ENCODE results near the gene CREBRF.
A peak's percentile ranks its signal among the peaks of the same experiment; 100 is the strongest.
"Not testable (repeated sequence)": the region's sequence is repeated elsewhere in the genome, so short reads cannot be mapped to it uniquely, and the experiment has no call there.

Gene CREBRF

GRCh38 chr5:173053041-173053440 lies 3.1 kb upstream of the CREBRF start:
- H3K27ac ChIP-seq (ENCODE audit: low read length) = no peak overlapping the region
- H3K27me3 ChIP-seq (ENCODE audit: control insufficient read depth in 1 of 2, insufficient read depth in 2 of 2, low read length in 2 of 2) = peaks cover 3 to 5% of the 10 kb centered on the region in 2 donors
- H3K9me3 ChIP-seq (ENCODE audit: control insufficient read depth in 2 of 2, low read length in 2 of 2) = no peaks in the 10 kb centered on the region
- no peak overlapping the region for H3K9ac ChIP-seq (ENCODE audit: low read length in 2 of 2)
- no peak overlapping the region for H3K4me3 ChIP-seq (ENCODE audit: low read length in 2 of 2)
- H3K36me3 ChIP-seq (ENCODE audit: control insufficient read depth in 2 of 2, insufficient read depth in 2 of 2, low read length in 2 of 2) = no peaks in the 10 kb centered on the region
- H3K4me1 ChIP-seq (ENCODE audit: control insufficient read depth, insufficient read depth, low read length) = peaks cover 6% of the 10 kb centered on the region

DNA sequence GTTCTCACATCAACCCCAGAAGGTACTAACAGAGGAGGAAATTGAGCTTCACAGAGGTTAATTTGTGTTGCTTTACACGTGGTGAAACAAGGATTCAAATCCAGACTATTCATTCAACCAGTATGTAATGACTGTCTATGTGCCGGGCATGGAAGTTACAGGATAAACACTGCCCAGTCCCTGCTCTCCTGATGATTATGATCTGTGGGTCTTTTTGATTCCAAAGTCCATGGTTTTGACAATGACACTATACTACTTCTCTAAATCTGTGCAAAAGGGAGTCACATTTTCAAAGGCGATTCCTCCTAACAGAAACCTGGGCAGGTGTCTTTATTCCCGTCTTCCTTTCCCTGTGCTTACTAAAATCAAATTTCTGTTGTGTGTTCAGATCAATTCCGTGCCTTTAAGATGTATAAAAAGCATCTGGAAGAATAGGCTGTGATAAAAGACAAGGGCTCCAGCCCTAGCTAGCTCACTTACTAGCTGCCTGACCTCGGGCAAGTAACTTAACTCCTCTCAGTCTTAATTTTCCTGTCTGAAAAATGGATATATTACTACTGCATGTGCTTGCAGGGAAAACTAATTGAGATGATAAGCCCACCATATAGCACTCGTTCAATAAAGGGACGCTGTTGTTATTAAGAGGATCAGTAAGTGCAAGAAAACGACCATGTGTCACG lies 970 bp upstream of the CREBRF start:
- no peak overlapping the region for H3K27ac ChIP-seq (ENCODE audit: low read length)
- peak overlapping the region; percentile 95 to 98 for H3K4me3 ChIP-seq (ENCODE audit: low read length in 2 of 2)
- peaks cover 9% of the 10 kb centered on the region for H3K4me1 ChIP-seq (ENCODE audit: control insufficient read depth, insufficient read depth, low read length)
- H3K9ac ChIP-seq (ENCODE audit: low read length in 2 of 2) = peak overlapping the region; percentile 73 to 80
- H3K27me3 ChIP-seq (ENCODE audit: control insufficient read depth in 1 of 2, insufficient read depth in 2 of 2, low read length in 2 of 2) = peaks cover 3 to 5% of the 10 kb centered on the region in 2 donors
- no peaks in the 10 kb centered on the region for H3K36me3 ChIP-seq (ENCODE audit: control insufficient read depth in 2 of 2, insufficient read depth in 2 of 2, low read length in 2 of 2)
- no peaks in the 10 kb centered on the region for H3K9me3 ChIP-seq (ENCODE audit: control insufficient read depth in 2 of 2, low read length in 2 of 2)

- Histone ChIP-seq H3K4me1 (ENCODE audit: control insufficient read depth, insufficient read depth, low read length) (peaks cover 9% of the 10 kb centered on the region), H3K9ac (ENCODE audit: low read length in 2 of 2) (peak overlapping the region; percentile 73 to 80), H3K9me3 (ENCODE audit: control insufficient read depth in 2 of 2, low read length in 2 of 2) (no peaks in the 10 kb centered on the region), H3K4me3 (ENCODE audit: low read length in 2 of 2) (peak overlapping the region; percentile 95 to 98), H3K27ac (ENCODE audit: low read length) (no peak overlapping the region), H3K27me3 (ENCODE audit: control insufficient read depth in 1 of 2, insufficient read depth in 2 of 2, low read length in 2 of 2) (peaks cover 3 to 5% of the 10 kb centered on the region in 2 donors), H3K36me3 (ENCODE audit: control insufficient read depth in 2 of 2, insufficient read depth in 2 of 2, low read length in 2 of 2) (no peaks in the 10 kb centered on the region)
Observed at GRCh38 chr5:173055722-173055982, 500 bp upstream of the CREBRF start.

DNA sequence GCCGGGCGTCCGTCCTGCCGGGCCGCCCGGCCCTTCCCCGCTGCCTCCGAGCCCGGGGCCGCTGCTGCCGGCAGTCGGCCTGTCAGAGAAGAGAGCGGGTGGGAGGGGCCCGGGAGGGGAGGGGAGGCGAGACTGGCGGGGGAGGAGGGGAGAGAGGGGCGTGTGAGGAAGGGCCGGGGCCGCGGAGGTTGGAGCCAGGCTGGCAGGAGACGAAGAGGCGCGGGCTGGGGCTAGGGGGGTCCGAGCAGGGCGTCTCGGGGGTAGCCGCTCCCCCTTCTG lies 570 bp downstream of the CREBRF start:
- peaks cover 3 to 5% of the 10 kb centered on the region in 2 donors for H3K27me3 ChIP-seq (ENCODE audit: control insufficient read depth in 1 of 2, insufficient read depth in 2 of 2, low read length in 2 of 2)
- H3K4me1 ChIP-seq (ENCODE audit: control insufficient read depth, insufficient read depth, low read length) = peaks cover 9% of the 10 kb centered on the region
- H3K9ac ChIP-seq (ENCODE audit: low read length in 2 of 2) = peak overlapping the region; percentile 62 to 83
- H3K9me3 ChIP-seq (ENCODE audit: control insufficient read depth in 2 of 2, low read length in 2 of 2) = no peaks in the 10 kb centered on the region
- peak overlapping the region; percentile 91 for H3K27ac ChIP-seq (ENCODE audit: low read length)
- H3K4me3 ChIP-seq (ENCODE audit: low read length in 2 of 2) = peak overlapping the region; percentile 71 to 95
- H3K36me3 ChIP-seq (ENCODE audit: control insufficient read depth in 2 of 2, insufficient read depth in 2 of 2, low read length in 2 of 2) = no peaks in the 10 kb centered on the region

DNA sequence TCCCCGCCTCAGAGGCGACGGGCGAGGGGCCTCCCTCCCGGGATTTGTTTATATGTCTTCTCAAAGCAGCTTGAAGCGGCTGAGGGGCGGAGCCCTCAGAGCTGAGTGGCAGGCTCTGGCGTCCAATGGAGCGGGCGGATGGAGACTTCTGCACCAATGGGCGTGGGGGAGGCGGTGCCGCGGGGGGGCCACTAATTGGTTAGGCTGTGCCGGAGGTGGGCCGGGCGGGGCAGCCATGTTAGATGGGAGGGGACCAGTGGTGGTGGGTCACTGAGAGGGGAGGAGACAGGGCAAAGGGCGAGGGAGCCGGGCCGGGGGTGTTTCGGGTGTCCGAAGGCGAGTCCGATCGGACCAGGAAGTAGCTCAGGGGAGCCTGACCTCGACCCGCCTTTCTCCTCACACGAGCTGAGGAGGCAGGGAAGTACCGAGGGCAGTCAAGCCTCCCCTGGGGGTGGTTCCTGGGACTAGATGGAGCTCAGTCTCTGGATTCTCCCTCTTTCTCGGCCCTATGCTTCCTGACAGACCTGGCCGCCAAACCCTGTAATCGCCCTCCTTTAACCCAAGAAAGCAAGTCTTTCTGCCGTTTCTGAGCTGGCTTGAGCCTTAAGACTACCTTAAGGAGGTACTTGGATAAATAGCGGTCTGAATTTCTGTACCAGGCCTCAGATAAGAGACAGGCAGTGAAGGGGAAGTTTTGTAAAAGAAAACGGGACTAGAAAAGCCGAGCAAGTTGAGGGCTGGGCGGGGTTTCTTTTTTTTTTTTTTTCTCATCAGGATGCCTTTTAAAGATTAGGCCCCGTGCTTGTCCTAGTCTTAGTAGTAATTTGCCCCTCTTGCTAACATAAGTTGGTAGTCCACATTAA lies 1.1 kb downstream of the CREBRF start:
- Histone ChIP-seq H3K4me1 (ENCODE audit: control insufficient read depth, insufficient read depth, low read length) (peaks cover 9% of the 10 kb centered on the region), H3K9me3 (ENCODE audit: control insufficient read depth in 2 of 2, low read length in 2 of 2) (no peaks in the 10 kb centered on the region), H3K9ac (ENCODE audit: low read length in 2 of 2) (peak overlapping the region; percentile 83 to 91), H3K36me3 (ENCODE audit: control insufficient read depth in 2 of 2, insufficient read depth in 2 of 2, low read length in 2 of 2) (no peaks in the 10 kb centered on the region), H3K27me3 (ENCODE audit: control insufficient read depth in 1 of 2, insufficient read depth in 2 of 2, low read length in 2 of 2) (peaks cover 3 to 5% of the 10 kb centered on the region in 2 donors), H3K4me3 (ENCODE audit: low read length in 2 of 2) (peak overlapping the region; percentile 71 to 95), H3K27ac (ENCODE audit: low read length) (peak overlapping the region; percentile 91)

GRCh38 chr5:173062141-173062540 lies 6.0 kb downstream of the CREBRF start:
- Histone ChIP-seq H3K4me1 (ENCODE audit: control insufficient read depth, insufficient read depth, low read length) (peaks cover 5% of the 10 kb centered on the region), H3K27me3 (ENCODE audit: control insufficient read depth in 1 of 2, insufficient read depth in 2 of 2, low read length in 2 of 2) (no peaks in the 10 kb centered on the region), H3K9ac (ENCODE audit: low read length in 2 of 2) (no peak overlapping the region), H3K9me3 (ENCODE audit: control insufficient read depth in 2 of 2, low read length in 2 of 2) (no peaks in the 10 kb centered on the region), H3K4me3 (ENCODE audit: low read length in 2 of 2) (no peak overlapping the region), H3K36me3 (ENCODE audit: control insufficient read depth in 2 of 2, insufficient read depth in 2 of 2, low read length in 2 of 2) (no peaks in the 10 kb centered on the region), H3K27ac (ENCODE audit: low read length) (no peak overlapping the region)

GRCh38 chr5:173065155-173065554 lies 9.0 kb downstream of the CREBRF start:
- H3K4me3 ChIP-seq (ENCODE audit: low read length in 2 of 2) = no peak overlapping the region
- H3K27me3 ChIP-seq (ENCODE audit: control insufficient read depth in 1 of 2, insufficient read depth in 2 of 2, low read length in 2 of 2) = no peaks in the 10 kb centered on the region
- H3K9me3 ChIP-seq (ENCODE audit: control insufficient read depth in 2 of 2, low read length in 2 of 2) = no peaks in the 10 kb centered on the region
- no peak overlapping the region for H3K9ac ChIP-seq (ENCODE audit: low read length in 2 of 2)
- H3K27ac ChIP-seq (ENCODE audit: low read length) = no peak overlapping the region
- peaks cover 2% of the 10 kb centered on the region for H3K4me1 ChIP-seq (ENCODE audit: control insufficient read depth, insufficient read depth, low read length)
- H3K36me3 ChIP-seq (ENCODE audit: control insufficient read depth in 2 of 2, insufficient read depth in 2 of 2, low read length in 2 of 2) = no peaks in the 10 kb centered on the region

GRCh38 chr5:173069671-173070070 lies 13.5 kb downstream of the CREBRF start:
- Histone ChIP-seq H3K36me3 (ENCODE audit: control insufficient read depth in 2 of 2, insufficient read depth in 2 of 2, low read length in 2 of 2) (no peaks in the 10 kb centered on the region), H3K27ac (ENCODE audit: low read length) (no peak overlapping the region), H3K9me3 (ENCODE audit: control insufficient read depth in 2 of 2, low read length in 2 of 2) (no peaks in the 10 kb centered on the region), H3K4me3 (ENCODE audit: low read length in 2 of 2) (no peak overlapping the region), H3K27me3 (ENCODE audit: control insufficient read depth in 1 of 2, insufficient read depth in 2 of 2, low read length in 2 of 2) (no peaks in the 10 kb centered on the region), H3K9ac (ENCODE audit: low read length in 2 of 2) (no peak overlapping the region), H3K4me1 (ENCODE audit: control insufficient read depth, insufficient read depth, low read length) (peaks cover 2% of the 10 kb centered on the region)

DNA sequence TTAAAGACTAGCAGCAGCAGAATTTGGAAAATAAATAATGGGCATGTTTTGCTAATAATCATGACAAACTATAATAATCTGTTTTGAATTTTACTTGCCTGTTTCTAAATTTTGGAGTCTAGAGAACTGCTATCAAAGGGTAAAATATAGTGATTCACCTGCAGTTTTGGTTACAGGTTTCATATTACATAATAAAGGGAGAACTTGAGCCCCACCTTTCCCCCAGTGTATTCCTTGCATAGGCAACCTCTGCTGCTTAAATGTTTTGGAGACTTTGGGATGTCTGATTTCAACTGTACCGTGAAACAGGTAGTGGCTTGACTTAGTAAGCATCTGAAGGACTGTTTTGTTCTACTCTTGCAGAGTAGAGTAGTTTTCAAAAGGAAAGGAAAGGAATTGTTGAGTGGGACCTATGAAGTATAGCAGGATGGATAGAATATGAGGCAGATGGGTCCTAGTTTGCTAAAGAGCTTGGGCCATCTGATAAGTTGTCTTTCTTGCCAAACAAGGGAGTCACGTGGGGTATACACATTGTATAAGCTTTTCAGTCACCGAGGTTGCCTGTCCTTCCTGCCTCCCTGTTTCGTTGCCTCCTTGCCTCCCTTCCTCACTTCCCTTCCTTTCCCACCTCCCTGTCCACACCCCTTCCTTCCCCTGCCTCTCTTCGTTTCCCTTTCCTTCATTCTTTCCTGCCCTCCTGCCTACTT lies 19.1 kb downstream of the CREBRF start:
- Histone ChIP-seq H3K4me3 (ENCODE audit: low read length in 2 of 2) (no peak overlapping the region), H3K9me3 (ENCODE audit: control insufficient read depth in 2 of 2, low read length in 2 of 2) (no peaks in the 10 kb centered on the region), H3K9ac (ENCODE audit: low read length in 2 of 2) (no peak overlapping the region), H3K4me1 (ENCODE audit: control insufficient read depth, insufficient read depth, low read length) (no peaks in the 10 kb centered on the region), H3K27me3 (ENCODE audit: control insufficient read depth in 1 of 2, insufficient read depth in 2 of 2, low read length in 2 of 2) (no peaks in the 10 kb centered on the region), H3K27ac (ENCODE audit: low read length) (no peak overlapping the region), H3K36me3 (ENCODE audit: control insufficient read depth in 2 of 2, insufficient read depth in 2 of 2, low read length in 2 of 2) (no peaks in the 10 kb centered on the region)

DNA sequence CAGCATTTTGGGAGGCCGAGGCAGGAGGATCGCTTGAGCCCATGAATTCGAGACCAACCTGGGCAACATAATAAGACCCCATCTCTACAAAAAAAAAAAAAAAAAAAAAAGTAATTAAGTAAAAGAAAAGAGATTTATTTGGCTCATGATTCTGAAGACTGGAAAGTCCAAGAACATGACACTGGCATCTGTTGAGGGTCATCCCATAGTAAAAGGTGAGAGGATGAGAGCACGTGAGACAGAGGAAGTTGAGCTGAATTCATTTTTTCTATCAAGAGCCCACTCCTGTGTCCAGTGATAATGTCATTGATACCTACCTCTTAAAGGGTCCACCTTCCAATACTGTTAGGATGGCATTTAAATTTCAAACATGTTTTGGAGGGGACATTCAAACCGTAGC lies 19.8 kb downstream of the CREBRF start:
- Histone ChIP-seq H3K27me3 (ENCODE audit: control insufficient read depth in 1 of 2, insufficient read depth in 2 of 2, low read length in 2 of 2) (no peaks in the 10 kb centered on the region), H3K9ac (ENCODE audit: low read length in 2 of 2) (no peak overlapping the region), H3K4me3 (ENCODE audit: low read length in 2 of 2) (no peak overlapping the region), H3K9me3 (ENCODE audit: control insufficient read depth in 2 of 2, low read length in 2 of 2) (no peaks in the 10 kb centered on the region), H3K4me1 (ENCODE audit: control insufficient read depth, insufficient read depth, low read length) (no peaks in the 10 kb centered on the region), H3K36me3 (ENCODE audit: control insufficient read depth in 2 of 2, insufficient read depth in 2 of 2, low read length in 2 of 2) (peaks cover 0 to 4% of the 10 kb centered on the region in 2 donors), H3K27ac (ENCODE audit: low read length) (no peak overlapping the region)

GRCh38 chr5:173076471-173076870 lies 20.3 kb downstream of the CREBRF start:
- not testable (repeated sequence) for H3K36me3 ChIP-seq (ENCODE audit: control insufficient read depth in 2 of 2, insufficient read depth in 2 of 2, low read length in 2 of 2); H3K4me3 ChIP-seq (ENCODE audit: low read length in 2 of 2); H3K4me1 ChIP-seq (ENCODE audit: control insufficient read depth, insufficient read depth, low read length); H3K27ac ChIP-seq (ENCODE audit: low read length); H3K9me3 ChIP-seq (ENCODE audit: control insufficient read depth in 2 of 2, low read length in 2 of 2); H3K27me3 ChIP-seq (ENCODE audit: control insufficient read depth in 1 of 2, insufficient read depth in 2 of 2, low read length in 2 of 2); H3K9ac ChIP-seq (ENCODE audit: low read length in 2 of 2)
